Adipose tissue (tissue), 3 donors: ENCODE results near the gene NKD2. TPM values are rescaled to one million over a fixed set of nuclear protein-coding genes. Genes with fewer than 3 reads are reported as not detected.
"Not testable (repeated sequence)": the region's sequence is repeated elsewhere in the genome, so short reads cannot be mapped to it uniquely, and the experiment has no call there.

Source experiments
- H3K27ac ChIP-seq: one replicate; pipeline ENCODE4 v1.5.1; 2013; ENCODE audit warnings: low read depth, low read length
- WGBS, 3 donors: extraction: QIAGEN DNeasy Blood & Tissue Kit; methylation state at CpG; one replicate each; pipeline ENCODE4 v1.1.7; 2013; 5-methylcytosine and 5-hydroxymethylcytosine counted together
- polyA plus RNA-seq, 3 donors: library from polyadenylated mRNA; stranded (reverse); fragments of 200-250 nt; gene quantifications; one replicate each; pipeline ENCODE4 v1.2.3, GENCODE V29; 2013
- donor health status: healthy with polysubstance abuse.
- donor health status: Bipolar disorder and iron deficiency.
- donor health status: healthy.

The NKD2 gene
- polyA plus RNA-seq = 1 to 10 TPM; 5.0 to 8.8 (median 5.5) TPM

- no peak within 1 kb of the TSS for H3K27ac ChIP-seq
- 1 to 3% (median 2%) methylated on average over 51 to 106 of the region's 108 CpGs for WGBS, 3 donors
Measured at GRCh38 chr5:1008451-1009358, at the start of gene NKD2. TSS of gene NKD2 (plus strand) at chr5:1008802. CDS start at chr5:1009058, 256 bp downstream.

- 81 to 85% (median 84%) methylated on average over 45 to 47 of the region's 47 CpGs for WGBS, 3 donors
Measured at GRCh38 chr5:959581-960531, 48.7 kb upstream of the NKD2 start.

GRCh38 chr5:960551-960950, 48.1 kb upstream of the NKD2 start:
- 66 to 81% (median 68%) methylated on average over 7 of the region's 7 CpGs for WGBS, 3 donors
- no peak overlapping the region for H3K27ac ChIP-seq

More at GRCh38 chr5:959581-960531, 48.7 kb upstream of the NKD2 start:
- no peak overlapping the region for H3K27ac ChIP-seq

GRCh38 chr5:961002-961710, 47.4 kb upstream of the NKD2 start:
- H3K27ac ChIP-seq = no peak overlapping the region
- WGBS, 3 donors = 69 to 80% (median 72%) methylated on average over 27 of the region's 27 CpGs

- H3K27ac ChIP-seq = no peak overlapping the region
- 84 to 95% (median 93%) methylated on average over 24 of the region's 24 CpGs for WGBS, 3 donors
Measured at GRCh38 chr5:961711-962240, 46.8 kb upstream of the NKD2 start.

GRCh38 chr5:962386-962785, 46.2 kb upstream of the NKD2 start:
- WGBS, 3 donors = 88 to 94% (median 91%) methylated on average over 15 of the region's 15 CpGs
- H3K27ac ChIP-seq = no peak overlapping the region

- WGBS, 3 donors = 89 to 96% (median 93%) methylated on average over 12 of the region's 12 CpGs
- H3K27ac ChIP-seq = no peak overlapping the region
Measured at GRCh38 chr5:962801-963200, 45.8 kb upstream of the NKD2 start.

GRCh38 chr5:963310-963672, 45.3 kb upstream of the NKD2 start:
- H3K27ac ChIP-seq = no peak overlapping the region
- WGBS, 3 donors = 83 to 88% (median 85%) methylated on average over 10 of the region's 10 CpGs

GRCh38 chr5:963673-964531, 44.7 kb upstream of the NKD2 start:
- no peak overlapping the region for H3K27ac ChIP-seq
- 56 to 68% (median 56%) methylated on average over 31 of the region's 31 CpGs for WGBS, 3 donors

- 71 to 80% (median 79%) methylated on average over 10 of the region's 10 CpGs for WGBS, 3 donors
- no peak overlapping the region for H3K27ac ChIP-seq
Measured at GRCh38 chr5:964821-965220, 43.8 kb upstream of the NKD2 start.

GRCh38 chr5:965604-966344, 42.8 kb upstream of the NKD2 start:
- WGBS, 3 donors = 74 to 85% (median 77%) methylated on average over 32 of the region's 32 CpGs
- no peak overlapping the region for H3K27ac ChIP-seq

GRCh38 chr5:966345-966710, 42.3 kb upstream of the NKD2 start:
- WGBS, 3 donors = 78 to 85% (median 81%) methylated on average over 9 of the region's 9 CpGs
- no peak overlapping the region for H3K27ac ChIP-seq

- no peak overlapping the region for H3K27ac ChIP-seq
- WGBS, 3 donors = 75 to 90% (median 81%) methylated on average over 6 of the region's 6 CpGs
Measured at GRCh38 chr5:966941-967340, 41.7 kb upstream of the NKD2 start.

- WGBS, 3 donors = 53 to 75% (median 71%) methylated on average over 6 of the region's 6 CpGs
- no peak overlapping the region for H3K27ac ChIP-seq
Measured at GRCh38 chr5:968881-969280, 39.7 kb upstream of the NKD2 start.

GRCh38 chr5:969408-969839, 39.2 kb upstream of the NKD2 start:
- WGBS, 3 donors = 58 to 70% (median 63%) methylated on average over 14 of the region's 14 CpGs
- H3K27ac ChIP-seq = no peak overlapping the region

- WGBS, 3 donors = 83 to 84% (median 83%) methylated on average over 2 of the region's 2 CpGs
- H3K27ac ChIP-seq = not testable (repeated sequence)
Measured at GRCh38 chr5:972575-972974, 36.0 kb upstream of the NKD2 start.
